GM12864 (cell line): ENCODE results near the gene SZRD1.

Source experiments
- DNase-seq: peaks from one replicate; pipeline ENCODE4 v3.0.0-alpha.2; 2011; ENCODE audit warnings: low read depth
- H3K4me3 ChIP-seq: 2 replicates; pipeline ENCODE4 v1.5.1; 2011; ENCODE audit warnings: mild to moderate bottlenecking, low read depth, low read length, control low read depth
- TF ChIP-seq, protein P1 (sequence below): IDR thresholded peaks from 2 replicates; pipeline ENCODE4 v1.5.1; 2011; ENCODE audit warnings: low read depth, mild to moderate bottlenecking, moderate library complexity, low read length, control low read depth, inconsistent platforms; ENCODE audit errors: missing control alignments

SZRD1 gene

DNA sequence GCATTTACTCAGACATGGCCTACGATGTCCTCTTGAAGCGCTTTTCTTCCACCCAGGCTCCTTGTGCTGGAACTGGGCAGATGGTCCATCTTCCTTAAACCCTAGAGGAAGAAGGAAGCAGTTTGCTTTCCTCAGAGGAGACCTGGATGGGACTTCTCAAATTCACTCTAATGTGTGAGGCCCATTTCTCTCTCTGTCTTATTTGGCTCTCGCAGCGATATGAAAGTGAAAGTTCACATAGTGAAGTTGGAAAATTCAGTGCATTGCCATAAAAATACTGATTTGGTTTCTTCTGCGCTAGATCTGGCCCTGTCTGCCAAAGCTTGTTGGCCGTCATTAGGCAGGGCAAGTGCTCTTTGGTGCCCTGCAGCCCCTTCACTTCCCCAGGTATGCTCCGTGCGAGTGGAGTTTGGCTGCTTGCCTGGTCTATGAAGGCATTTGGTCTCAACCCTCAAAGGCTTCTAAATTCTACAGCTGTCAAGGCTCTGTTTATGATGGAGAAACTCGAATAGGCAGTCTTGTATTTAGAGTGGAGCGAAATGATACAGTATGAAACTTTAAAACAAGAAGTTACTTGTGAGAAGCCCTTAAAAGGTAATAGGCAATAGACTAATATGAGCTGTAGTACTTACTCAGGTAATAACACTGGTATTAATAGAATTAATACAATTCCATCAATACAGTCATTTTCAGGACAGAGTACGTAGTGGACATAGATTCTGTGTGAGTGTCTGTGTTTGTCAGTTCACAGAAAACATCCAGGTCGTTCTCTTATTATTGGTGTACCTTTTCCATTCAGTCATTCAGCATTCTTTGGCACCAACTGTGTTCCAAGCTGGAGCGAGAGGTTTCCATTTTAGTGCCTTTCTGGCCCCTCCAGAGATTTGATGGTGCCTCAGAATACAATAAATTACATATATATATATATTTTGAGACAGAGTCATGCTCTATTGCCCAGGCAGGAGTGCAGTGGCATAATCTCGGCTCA lies 20.5 kb downstream of the SZRD1 start:
- DNase-seq = peak; percentile 22
- H3K4me3 ChIP-seq = peak overlapping the region; percentile 40

DNA sequence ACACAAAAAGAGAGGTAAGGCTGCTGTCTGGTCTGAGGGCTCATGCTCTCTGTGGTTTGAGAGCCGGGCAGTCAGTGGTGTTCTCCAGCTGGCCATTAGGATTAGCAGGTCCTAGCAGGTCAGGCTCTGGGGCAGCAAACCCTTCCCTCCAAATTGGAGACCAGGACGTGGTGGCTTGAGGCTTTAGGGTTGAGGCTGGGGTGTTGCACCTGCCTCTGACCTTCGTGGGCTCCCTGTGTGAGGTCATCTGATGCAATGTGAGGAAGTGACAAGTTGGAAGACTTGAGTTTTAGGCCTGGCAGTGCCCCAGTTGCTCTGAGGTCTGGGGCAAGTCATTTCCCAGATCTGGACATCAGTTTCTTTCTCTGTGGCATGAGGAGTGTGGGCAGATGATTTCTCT lies 24.4 kb downstream of the SZRD1 start:
- TF ChIP-seq, protein P1, sequence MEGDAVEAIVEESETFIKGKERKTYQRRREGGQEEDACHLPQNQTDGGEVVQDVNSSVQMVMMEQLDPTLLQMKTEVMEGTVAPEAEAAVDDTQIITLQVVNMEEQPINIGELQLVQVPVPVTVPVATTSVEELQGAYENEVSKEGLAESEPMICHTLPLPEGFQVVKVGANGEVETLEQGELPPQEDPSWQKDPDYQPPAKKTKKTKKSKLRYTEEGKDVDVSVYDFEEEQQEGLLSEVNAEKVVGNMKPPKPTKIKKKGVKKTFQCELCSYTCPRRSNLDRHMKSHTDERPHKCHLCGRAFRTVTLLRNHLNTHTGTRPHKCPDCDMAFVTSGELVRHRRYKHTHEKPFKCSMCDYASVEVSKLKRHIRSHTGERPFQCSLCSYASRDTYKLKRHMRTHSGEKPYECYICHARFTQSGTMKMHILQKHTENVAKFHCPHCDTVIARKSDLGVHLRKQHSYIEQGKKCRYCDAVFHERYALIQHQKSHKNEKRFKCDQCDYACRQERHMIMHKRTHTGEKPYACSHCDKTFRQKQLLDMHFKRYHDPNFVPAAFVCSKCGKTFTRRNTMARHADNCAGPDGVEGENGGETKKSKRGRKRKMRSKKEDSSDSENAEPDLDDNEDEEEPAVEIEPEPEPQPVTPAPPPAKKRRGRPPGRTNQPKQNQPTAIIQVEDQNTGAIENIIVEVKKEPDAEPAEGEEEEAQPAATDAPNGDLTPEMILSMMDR = no peak
- H3K4me3 ChIP-seq = no peak overlapping the region
- no peak for DNase-seq

More for the DNA sequence above, 20.5 kb downstream of the SZRD1 start:
- TF ChIP-seq, protein P1 = no peak

DNA sequence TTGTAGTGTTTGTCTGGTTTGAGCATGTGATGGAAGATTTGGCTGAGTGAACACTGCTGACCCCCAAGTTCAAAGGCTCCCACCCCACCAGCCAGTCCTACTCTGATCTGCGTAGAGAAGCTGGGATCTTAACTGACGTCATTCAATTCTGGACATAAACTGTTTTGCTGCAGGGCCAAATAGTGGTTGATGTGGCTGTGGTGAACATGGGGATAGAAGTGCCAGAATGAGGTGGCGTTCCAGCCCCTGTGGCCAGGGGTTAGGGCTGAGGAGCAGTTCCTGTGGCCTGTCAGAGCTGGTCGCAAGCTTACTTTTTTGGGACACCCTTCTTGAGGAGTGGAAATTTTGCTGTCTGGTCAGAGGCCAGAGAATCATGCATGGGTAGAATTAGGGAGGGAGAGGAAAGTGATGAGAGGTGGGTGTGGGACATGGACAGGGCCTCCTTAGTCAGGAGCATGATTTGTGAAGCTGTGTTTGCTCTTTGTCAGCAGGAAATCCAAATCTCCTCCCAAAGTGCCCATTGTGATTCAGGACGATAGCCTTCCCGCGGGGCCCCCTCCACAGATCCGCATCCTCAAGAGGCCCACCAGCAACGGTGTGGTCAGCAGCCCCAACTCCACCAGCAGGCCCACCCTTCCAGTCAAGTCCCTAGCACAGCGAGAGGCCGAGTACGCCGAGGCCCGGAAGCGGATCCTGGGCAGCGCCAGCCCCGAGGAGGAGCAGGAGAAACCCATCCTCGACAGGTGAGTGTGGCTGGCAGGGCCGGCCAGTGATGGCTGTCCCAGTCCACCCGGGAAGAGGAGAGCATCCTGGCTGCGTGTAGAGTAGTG lies 25.9 kb downstream of the SZRD1 start:
- no peak overlapping the region for H3K4me3 ChIP-seq
- TF ChIP-seq, protein P1 = no peak
- no peak for DNase-seq

DNA sequence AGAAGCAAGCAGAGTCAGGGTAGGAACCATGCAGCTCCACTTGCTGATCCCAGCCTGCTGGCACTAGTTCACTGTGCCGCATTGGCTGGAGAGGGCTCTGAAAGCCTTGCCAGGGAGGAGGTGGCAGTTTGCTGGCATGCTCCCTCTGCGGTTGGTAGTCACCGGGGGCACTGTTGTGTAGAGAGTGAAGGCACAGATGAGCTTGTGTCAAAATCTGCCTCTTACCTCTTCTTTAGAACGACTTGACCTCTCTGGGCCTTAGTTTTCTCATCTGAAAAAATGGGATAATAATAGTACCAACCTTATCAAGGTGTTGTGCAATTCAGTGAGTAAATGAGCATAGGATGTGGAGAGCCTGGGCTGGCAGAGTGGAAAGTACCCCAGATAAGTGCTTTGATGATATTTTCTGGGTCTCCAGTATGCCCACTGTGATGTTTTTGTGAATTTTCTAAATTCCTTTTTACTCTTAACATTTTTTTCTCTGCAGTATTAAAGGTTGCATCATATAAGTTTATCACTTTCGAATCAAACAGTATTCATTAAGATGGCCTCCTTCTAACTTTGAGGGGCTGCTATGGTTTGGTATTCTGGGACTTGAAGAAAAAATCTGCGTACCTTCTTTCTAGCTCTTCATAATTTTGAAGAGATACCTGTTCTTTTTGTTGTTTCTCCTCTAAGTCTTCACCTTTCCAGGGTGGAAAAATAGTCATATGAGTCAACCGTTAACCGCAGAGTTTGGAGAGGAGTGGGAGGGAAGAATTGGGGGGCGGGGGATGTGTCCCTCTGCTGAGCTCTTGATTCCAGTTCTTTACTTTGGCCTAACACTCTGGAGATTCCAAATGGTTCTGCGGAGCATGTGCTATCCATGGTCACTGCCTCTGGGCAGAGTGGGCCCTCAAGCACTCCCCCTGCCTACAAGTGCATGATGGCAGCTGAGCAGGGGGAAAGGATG lies 26.8 kb downstream of the SZRD1 start:
- H3K4me3 ChIP-seq = no peak overlapping the region
- no peak for DNase-seq
- TF ChIP-seq, protein P1 = no peak

DNA sequence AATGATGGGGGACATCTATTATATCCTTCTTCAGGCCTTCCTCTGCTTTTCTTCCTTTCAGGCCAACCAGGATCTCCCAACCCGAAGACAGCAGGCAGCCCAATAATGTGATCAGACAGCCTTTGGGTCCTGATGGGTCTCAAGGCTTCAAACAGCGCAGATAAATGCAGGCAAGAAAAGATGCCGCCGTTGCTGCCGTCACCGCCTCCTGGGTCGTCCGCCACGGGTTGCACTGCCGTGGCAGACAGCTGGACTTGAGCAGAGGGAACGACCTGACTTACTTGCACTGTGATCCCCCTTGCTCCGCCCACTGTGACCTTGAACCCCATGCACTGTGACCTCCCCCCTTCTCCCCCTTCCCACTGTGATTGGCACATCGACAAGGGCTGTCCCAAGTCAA lies 27.9 kb downstream of the SZRD1 start:
- no peak for DNase-seq
- TF ChIP-seq, protein P1 = no peak
- H3K4me3 ChIP-seq = no peak overlapping the region

DNA sequence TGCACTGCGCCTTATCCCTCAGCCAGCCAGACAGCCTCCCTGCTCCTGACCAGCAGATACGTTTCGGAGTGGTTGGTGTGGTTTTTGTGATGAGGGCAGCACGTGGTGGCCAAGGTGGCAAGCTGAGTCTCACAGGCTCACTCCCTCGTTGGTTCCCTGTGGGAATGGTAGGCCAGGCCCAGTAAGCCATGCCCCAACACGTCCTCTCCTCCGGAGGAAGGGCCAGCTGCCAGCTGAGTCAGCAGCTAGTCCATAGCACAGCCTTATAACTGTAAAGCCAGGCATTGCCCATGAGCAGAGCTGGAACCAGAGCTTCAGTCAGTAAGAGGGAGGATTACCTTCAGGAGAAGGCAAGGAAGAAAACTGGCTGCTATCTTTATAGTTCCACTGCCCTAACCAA lies 29.5 kb downstream of the SZRD1 start:
- H3K4me3 ChIP-seq = no peak overlapping the region
- TF ChIP-seq, protein P1 = no peak
- no peak for DNase-seq
